ENCODE measurements around the gene KCTD19. TPM values are rescaled to one million over a fixed set of nuclear protein-coding genes. Genes with fewer than 3 reads are reported as not detected.

KCTD19 gene
- total RNA-seq, 3 donors from 2014 or later, result 0.05 TPM; not detected in 2

- Histone ChIP-seq H3K36me3 (ENCODE audit: low read depth) (no peaks in the 10 kb centered on the region), H3K9me3 (no peaks in the 10 kb centered on the region), H3K4me1 (ENCODE audit: low read depth) (no peaks in the 10 kb centered on the region), H3K4me3 (no peak overlapping the region)
- intact Hi-C loops (cut with DNase I, micrococcal nuclease), result no loop called here
- ATAC-seq (peak; percentile 79), DNase-seq (peak in 2 of 3 donors; percentile 22 to 60)
- no peak for TF ChIP-seq CTCF (IDR thresholded peaks at IDR 0.05)
Observed at GRCh38 chr16:67268136-67268579, 58.4 kb downstream of the KCTD19 start.

DNA sequence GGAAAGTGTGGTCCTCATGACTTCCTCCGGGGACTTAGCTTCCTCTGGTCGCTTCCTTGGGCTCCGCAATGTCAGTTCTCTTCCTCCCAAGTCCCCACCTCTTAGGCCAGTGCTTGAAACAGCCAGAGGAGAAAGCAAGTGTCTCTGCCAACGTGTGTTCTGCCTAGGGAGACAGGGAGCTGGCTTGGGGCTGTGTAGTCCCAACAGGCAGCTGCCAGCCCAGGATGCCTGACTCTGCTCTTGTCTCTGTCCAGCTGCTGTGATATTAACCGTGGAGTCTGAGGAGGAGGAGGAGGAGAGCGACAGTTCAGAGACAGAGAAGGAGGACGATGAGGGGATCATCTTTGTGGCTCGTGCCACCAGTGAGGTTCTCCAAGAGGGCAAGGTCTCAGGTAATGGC is 60.7 kb downstream of the KCTD19 start:
- H3K9me3 ChIP-seq, result no peaks in the 10 kb centered on the region
- H3K36me3 ChIP-seq (ENCODE audit: low read depth), result no peaks in the 10 kb centered on the region
- H3K4me3 ChIP-seq, result no peak overlapping the region
- TF ChIP-seq CTCF (IDR thresholded peaks at IDR 0.05), result no peak
- ATAC-seq, result no peak
- intact Hi-C loops (cut with DNase I, micrococcal nuclease), result no loop called here
- H3K4me1 ChIP-seq (ENCODE audit: low read depth), result no peaks in the 10 kb centered on the region
- DNase-seq, result peak in 2 of 3 donors; percentile 14 to 16

DNA sequence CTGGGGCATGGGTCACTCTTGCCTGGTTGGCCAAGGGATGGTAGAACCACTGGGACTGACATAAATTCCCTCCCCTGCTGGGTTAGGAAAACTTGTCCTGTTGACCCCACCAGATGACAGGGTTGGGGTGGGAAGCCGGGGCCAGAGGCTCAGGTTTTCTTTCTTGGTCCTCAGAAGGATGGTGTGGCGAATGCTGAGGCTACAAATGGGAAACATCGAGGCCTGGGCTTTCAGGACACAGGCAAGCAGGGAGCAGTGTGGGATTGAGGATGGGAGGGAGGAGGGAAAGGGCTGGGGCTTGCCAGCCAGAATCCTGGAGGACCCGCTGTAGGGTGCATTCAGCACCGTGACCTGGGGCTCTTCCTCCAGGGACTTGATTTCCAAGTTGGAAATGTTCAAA is 61.7 kb downstream of the KCTD19 start:
- Histone ChIP-seq H3K4me1 (ENCODE audit: low read depth) (no peaks in the 10 kb centered on the region), H3K36me3 (ENCODE audit: low read depth) (no peaks in the 10 kb centered on the region), H3K4me3 (no peak overlapping the region), H3K9me3 (no peaks in the 10 kb centered on the region)
- DNase-seq, result peak in 2 of 3 donors; percentile 5 to 30
- ATAC-seq, result no peak
- intact Hi-C loops (cut with DNase I, micrococcal nuclease), result no loop called here
- TF ChIP-seq CTCF (IDR thresholded peaks at IDR 0.05), result no peak

GRCh38 chr16:67264277-67264676 is 62.3 kb downstream of the KCTD19 start:
- H3K36me3 ChIP-seq (ENCODE audit: low read depth), result no peaks in the 10 kb centered on the region
- ATAC-seq (no peak), DNase-seq (peak in 2 of 3 donors; percentile 14 to 17)
- no peak for TF ChIP-seq CTCF (IDR thresholded peaks at IDR 0.05)
- H3K9me3 ChIP-seq, result no peaks in the 10 kb centered on the region
- no peak overlapping the region for H3K4me3 ChIP-seq
- intact Hi-C loops (cut with DNase I, micrococcal nuclease), result no loop called here
- no peaks in the 10 kb centered on the region for H3K4me1 ChIP-seq (ENCODE audit: low read depth)

- intact Hi-C loops (cut with DNase I, micrococcal nuclease), result no loop called here
- DNase-seq, result no peak
- Histone ChIP-seq H3K4me3 (no peak overlapping the region), H3K9me3 (no peaks in the 10 kb centered on the region), H3K4me1 (ENCODE audit: low read depth) (no peaks in the 10 kb centered on the region), H3K36me3 (ENCODE audit: low read depth) (no peaks in the 10 kb centered on the region)
- no peak for ATAC-seq
- TF ChIP-seq CTCF (IDR thresholded peaks at IDR 0.05), result no peak
Observed at GRCh38 chr16:67263201-67263600, 63.3 kb downstream of the KCTD19 start.

Measured in mucosa of descending colon (tissue), 3 donors.